T-helper 2 cell (primary cell): ENCODE results near the gene GNAQ.

Experiments used
- DNase-seq, 5 experiments: peaks; one replicate each; pipeline versions ENCODE4 v3.0.0 to v3.0.0-alpha.2; 2012 to 2022

The GNAQ gene

DNA sequence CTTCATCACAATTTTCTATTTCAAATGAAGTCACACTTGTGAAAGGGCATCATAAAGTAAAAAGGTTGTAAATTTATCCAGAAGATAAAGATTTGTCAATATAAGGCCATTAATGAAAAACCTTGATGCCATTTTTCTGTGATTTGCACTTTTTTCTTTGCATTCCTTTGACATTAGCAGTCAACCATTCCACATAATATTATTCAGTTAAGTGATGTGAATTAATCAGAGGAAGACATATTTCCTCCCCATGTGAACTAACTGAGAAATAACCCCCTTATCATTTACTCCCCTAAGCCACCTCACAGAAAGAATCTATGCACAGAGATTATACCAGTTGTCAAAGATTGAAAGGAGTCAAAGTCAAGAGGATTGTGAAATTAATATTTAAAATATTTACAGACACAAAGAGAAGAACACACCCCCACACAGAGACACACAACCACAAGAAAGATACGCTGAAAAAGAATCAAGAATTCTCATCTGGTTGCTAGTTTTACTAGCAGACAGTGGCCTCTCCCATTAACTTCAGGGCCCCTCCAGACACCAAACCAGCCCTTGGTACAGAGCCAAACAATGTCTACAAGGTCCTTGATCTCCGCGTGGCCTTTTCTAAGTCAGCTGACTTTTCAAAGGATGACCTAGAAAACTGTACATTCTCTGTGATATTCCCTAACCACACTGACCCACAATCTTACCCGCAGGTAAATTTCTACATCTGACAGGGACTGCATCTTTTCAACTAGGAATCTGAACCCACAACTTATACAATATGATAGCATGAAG lies 29.5 kb downstream of the GNAQ start:
- no peak for DNase-seq

DNA sequence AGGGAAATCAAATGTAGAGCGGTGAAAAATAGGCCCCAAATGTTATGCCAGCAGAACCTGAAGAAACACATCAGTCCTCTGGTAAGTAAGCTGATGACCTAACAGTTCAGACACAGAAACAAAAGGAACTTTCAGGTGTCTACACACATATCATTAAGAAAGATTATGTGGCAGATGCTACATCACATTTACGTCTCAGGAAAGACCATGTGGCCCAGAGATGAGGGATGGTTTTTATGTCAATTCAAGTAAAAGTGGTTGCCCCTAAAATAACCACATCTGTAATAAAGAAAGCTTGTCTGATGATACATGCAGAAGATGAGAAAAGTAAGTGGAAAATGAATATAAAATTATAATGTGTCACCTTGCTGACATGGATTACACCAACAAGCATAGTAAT lies 31.4 kb downstream of the GNAQ start:
- DNase-seq: peak in 1 of 5 experiments; percentile 30

DNA sequence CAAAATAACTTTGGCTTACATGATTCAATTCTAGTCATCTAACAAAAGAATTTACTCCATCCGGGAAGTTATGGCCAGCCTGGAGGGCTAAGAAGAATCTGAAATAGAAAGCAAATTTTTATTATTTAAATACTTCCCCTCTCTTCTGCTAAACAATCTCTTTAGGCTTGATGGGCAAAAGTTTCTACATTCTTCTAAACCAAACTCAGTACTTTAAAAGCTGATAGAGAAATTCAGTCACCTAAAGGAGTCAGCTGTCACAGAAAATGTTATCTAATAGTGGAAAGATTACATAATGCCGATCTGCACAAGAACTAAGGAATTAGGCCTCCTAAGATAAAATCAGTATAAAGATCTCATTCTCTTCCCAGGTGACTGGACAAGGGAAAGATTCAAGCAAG lies 32.4 kb downstream of the GNAQ start:
- no peak for DNase-seq

DNA sequence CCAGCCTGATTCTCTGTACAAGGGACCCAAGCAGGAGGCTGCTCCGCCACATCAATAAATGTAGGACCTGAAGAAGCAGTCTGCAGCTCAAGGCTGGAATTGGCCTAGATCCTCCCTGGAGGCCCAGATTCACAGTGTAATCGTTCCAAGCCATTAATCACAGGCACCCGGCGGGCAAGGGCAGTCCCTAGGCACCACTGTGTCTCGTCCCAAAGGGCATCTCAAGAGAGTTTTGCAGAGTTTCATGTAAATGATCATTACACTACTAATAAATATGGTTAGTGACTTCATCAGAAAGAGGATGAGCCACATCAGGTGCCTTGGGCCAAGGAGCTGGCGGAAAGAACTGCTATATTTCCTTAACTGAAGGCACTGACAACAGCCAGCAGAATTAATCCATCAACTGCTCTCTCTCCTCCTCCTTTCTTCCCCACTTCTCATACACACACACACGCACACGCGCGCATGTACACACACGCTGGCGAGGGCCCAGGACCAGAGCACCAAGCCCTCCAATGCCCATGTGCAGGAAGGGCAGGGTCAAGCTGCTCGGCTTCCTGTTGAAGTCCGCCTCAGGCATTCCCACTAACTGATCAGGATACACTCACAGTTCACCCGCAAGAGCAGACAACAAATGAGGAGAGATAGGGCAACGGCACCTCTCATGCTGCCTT lies 33.9 kb downstream of the GNAQ start:
- no peak for DNase-seq

DNA sequence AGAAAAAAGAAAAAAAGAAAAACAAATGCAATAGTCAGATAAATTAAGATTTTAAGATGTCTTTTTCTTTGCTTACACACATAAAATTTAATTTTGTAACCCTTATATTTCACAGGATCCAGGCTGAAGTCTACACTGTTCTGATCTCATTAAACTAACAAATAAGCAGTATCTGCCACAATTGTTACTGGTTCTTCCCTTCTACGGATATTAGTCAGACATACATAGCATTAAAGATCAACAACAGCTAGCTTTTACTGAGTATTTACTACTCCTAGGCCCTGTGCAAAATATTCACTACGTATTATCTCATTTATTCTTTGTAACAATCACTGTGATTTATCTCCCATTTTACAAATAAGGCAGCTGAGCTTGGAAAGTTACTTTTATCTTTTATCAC lies 34.9 kb downstream of the GNAQ start:
- no peak for DNase-seq

DNA sequence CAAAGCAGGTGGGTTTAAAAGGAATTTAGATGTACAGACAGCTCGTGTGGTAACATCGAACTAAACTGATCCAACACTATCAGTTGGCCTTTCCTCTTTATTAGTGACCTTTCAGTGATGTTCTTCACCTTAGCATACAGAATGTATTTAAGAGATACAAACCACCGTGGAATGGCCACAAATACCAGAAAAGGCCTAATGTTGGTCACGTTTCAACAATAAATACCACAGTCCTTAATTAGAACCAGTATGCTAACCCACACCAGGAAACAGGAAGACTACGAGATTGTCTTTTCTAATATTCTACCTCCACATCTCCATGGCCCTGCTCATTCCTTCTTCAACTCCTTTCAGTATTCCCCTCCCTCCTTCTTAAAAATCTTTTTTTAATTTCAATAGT lies 40.4 kb downstream of the GNAQ start:
- no peak for DNase-seq

DNA sequence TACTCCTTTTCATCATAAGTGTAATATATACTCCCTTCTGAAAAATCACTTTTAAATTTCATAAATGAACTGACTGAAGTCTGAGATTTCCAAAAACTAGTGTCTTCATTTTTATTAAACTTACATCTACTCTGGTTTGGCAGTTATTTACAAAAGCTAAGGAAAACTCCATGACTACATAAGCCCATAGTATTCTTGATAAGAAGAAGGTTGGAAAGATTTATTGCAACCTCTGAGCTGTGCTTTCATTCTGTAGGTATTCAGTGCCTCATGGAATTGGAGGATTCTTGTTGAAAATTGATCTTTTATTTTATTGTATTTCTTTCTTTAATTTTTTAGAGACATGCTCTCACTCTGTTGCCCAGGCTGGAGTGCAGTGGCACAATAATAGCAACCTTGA lies 41.7 kb downstream of the GNAQ start:
- DNase-seq: no peak

DNA sequence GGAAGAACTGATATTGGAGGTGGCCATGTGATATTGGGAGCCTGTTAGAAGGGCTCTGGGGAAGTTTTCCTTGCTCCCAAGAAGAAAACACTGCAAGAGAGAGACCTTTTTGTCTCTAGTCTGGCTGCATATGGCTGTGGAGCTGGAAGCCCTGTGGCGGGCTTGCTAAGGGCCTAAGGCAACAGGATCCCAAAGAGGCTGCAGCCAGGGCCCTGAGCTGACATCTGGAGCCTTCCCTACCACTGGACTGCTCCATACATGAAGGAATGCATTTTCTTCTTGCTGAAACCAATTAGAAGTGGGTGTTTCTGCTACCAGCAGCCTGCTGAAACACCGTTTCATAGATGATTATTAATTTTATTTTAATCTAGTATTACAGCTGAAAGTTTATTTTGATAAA lies 42.2 kb downstream of the GNAQ start:
- DNase-seq: no peak

DNA sequence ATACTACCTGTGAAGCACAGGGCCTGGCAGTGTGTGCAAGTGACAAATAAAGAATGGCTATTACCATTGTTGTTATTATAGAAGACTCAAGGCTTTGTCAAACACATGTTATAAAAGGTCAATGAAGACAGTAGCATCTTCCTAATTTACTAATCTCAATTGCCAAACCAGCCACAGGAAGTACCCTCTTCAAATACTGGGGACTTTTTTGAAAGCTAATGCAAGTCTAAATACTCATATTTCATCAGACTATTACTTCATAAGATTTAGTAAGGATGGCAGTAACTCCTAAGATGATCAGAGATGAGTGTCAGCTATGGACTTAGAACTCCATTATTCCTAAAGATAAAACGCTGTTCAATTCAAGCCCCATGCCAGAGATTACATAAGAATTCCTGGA lies 43.0 kb downstream of the GNAQ start:
- no peak for DNase-seq

DNA sequence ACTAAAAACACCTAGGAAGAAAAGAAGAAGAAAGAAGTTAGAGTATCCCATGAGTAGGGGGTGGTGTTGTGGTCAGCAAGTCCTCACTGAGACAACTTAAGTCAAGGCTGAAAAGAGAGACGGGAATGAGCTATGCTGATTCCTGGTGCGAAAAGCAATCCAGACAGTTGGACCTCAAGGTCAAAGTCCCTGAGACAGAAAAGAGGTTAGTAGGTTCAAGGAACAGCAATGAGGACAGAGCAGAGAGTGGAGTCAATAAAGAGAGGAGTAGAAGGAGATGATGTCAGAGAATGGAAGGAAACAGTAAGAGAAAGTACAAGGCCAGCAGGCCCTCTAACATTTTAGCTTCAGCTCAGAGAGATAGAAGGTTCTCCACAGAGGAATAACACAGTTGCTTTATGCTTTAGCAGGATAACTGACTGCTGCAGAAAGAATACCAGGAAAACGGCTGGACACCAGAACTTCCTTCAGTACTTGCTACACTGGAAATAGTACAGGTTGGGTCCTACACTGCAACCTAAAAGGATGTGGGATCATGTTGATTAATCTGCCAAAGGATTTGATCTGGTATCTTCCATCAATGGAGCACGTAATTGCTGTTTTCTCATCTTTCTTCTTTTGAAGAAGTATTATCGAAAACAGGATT lies 43.6 kb downstream of the GNAQ start:
- no peak for DNase-seq

DNA sequence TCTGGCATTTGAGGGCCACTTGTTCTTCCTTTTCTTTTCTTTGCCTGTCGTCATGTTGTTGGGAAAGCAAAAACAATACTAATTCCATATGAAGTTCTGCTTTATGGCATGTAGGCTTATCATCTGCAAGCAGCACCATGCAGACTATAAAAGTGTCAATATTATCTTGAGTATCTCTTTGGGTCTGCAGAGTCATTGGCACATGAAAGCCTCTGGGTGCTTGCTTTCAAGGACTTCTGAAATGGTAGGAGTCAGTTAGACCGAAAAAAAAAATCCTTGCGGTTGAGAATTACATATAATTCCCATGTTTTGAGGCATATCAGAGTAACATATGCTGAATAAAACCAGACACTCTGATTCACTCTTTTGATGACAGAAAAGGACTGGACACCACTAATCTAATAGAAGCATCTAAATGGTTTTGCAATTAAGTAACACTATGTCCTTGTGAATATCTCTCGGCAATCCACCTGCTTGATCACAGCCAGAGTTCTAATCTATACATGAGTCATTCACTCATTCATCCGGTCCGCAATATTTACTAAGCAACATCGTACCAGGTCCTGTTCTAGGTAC lies 44.4 kb downstream of the GNAQ start:
- DNase-seq: no peak

DNA sequence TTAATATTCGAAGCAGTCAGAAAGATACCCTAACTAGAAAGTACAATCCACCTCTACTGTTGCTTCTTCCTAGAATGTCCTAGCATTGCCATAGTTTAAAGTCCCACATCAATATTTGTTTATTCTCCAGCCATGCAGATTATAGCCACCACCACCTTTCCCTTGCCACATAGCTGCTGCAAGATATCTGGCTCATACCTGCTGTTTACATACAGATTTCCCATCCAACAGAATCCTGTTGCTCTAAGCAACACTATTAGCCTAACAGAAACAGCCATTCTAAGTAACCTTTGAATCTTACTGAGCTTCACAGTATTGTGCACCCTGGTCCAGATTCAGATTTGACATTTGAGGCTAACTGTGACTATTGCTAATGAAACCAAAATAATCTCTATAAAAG lies 45.6 kb downstream of the GNAQ start:
- DNase-seq: no peak

DNA sequence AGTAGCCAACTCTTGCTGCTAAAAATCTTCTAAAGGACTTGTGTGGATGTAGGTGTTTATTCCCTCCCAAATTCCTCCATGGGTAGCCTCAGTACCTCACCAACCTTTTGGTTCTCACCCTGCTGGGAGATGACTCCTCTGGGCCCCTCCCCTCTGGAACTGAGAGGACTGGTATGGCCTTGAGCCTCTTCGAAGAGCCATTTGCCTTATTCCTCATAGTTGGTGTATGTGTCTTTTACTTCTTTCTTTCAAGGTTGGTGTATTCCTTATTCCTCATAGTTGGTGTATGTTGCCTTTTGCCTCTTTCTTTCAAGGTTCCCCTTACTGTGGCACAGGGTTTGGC lies 48.3 kb downstream of the GNAQ start:
- no peak for DNase-seq

DNA sequence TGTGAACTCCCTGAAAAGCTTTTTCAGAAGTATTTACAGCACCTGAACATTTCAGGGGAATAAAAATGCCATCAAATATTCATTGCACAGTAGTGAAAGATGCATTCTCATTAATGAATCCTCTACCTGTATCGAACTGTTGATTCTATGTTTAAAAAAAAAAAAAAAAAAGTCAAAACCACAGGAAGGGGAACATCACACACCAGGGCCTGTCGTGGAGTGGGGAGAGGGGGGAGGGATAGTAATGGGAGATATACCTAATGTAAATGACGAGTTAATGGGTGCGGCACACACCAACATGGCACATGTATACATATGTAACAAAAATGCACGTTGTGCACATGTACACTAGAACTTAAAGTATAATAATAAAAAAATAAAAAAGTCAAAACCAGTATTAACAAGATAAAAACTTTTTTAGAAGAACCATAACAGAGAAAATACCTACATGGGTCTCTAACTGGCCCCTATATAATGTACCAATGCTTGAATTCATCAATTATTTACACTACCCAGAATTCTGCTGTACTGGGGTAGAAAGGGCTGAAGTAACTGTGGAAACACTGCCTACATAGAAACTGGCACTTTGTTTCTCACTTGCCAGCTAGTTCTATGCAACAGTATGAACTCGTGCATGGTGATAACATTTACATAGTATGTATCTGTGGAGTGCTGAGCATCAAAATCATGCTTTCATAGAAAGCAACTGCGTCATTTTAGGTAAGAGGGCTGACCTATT lies 48.9 kb downstream of the GNAQ start:
- DNase-seq: peak in 1 of 5 experiments; percentile 35

DNA sequence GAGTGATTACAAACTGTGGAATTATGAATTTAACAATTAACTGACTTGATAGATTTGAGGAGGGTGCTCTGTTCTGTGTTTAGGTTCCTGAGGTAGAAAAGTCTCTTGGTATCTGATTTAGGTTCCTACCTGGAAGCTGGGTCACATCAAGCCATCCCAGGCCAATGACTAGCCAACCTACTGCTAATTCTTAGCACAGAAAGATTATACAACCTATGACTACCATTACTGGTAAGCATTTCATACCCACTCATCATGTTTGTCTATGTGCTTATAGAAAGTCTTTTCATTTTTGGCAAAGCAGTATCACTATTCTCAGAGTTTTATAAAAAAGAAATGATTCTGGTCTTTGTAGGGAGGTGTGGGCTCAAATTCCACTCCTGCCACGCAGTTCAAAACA lies 49.7 kb downstream of the GNAQ start:
- no peak for DNase-seq

DNA sequence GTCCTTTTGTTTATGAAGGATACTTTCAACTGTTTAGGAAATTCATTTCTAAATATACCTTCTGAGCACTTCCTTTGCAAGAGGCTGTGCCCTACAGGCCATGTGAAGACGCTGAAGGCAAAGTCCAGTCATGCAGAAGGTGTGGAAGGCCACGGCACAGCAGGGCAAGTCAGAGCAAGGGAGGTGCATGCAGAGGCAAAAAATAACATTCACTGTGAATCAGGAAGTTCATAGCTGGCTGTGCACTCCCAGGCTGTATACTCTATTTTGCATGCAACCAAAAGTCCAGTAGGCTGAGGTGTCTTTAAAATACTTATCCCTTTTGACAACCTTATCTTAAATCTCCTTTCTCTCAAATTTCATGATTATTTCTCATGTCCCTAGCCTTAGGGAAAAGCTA lies 50.3 kb downstream of the GNAQ start:
- DNase-seq: peak in 1 of 5 experiments; percentile 7

DNA sequence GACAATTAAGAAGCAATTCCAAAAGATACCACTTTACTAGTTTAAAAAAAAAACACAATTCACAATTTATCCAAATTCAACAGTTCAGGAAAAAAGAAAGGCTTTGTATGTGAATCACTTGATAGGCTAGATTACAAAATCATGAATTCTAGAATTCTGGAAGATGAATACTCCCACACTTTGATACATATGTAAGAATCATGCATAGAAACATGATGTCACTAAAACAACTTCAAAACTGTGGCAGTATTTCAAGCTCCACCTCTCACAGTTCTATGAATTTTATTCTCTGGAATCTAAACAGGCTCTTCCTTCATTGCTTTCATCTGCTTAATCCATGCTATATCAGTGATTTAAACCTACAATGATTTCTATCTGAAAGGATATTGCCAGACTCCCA lies 51.0 kb downstream of the GNAQ start:
- no peak for DNase-seq

DNA sequence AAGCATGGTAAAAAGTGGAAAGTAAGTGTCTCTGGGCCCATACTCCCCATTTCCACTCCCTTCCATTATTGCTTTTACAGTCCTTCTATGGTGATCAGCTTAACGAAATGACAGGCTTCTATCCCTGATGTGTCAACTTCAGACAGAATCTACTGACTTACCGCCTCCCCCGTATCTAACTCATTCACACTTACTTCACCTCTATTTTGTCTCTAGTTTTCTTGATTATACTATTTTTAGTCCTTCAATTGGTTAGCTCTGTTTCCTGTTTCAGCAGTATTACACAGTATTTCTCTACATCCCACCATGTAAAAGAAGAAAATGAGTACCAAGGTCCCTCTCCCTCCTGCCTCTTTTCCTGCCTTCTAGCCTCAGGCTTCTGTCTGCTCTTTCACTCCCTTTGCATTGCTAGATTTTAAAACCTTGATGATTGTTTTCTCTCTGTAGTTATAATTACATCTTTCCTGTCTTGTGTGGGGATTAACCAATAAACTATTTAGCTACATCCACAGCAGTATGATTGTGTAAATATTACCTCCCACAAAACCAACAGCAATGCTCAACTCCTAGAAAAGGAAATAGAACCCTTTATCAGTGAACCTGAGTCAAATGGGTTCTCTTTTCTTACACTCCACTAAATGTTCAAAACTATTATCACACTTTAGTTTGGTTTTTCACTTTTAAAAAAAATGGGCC lies 53.4 kb downstream of the GNAQ start:
- peak in 1 of 5 experiments; percentile 66 for DNase-seq

DNA sequence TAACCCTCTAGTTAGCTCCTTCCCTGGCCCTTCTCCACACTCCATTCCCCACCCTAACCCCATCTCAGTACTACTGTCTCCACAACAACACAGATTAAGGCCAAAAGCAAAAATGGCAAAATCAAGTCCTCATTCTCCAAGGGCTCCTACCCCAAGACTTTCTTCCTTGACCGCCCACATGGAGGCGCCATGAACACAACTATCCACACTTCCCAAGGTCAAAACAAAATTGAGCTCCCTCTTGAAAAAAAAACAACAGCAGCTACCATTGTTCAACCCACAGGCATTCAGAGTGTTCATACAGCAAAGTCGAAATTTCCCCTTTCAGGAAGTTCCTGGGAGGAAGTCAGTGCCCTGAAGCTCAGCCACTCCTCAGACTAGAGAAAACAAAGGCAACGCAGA lies 54.4 kb downstream of the GNAQ start:
- DNase-seq: peak in 3 of 5 experiments; percentile 10 to 67 (median 15)

DNA sequence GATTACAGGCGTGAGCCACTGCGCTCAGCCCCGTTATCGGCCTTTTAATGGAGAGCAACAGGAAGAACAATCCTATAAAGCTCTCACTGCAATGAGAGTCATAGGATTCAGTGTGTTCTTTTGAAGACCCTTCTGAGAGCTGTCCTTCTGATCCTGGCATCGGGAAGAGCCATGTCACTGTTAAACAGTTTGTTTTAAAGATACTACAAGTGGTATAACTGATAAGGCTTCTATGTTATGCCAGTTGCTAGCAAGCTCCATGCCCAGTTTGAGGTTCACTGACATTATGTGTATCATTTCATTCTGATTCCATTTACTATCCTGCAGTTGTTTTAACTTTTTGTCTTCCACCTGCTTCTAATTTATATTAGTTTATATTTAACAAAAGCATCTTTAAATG lies 55.8 kb downstream of the GNAQ start:
- DNase-seq: no peak

DNA sequence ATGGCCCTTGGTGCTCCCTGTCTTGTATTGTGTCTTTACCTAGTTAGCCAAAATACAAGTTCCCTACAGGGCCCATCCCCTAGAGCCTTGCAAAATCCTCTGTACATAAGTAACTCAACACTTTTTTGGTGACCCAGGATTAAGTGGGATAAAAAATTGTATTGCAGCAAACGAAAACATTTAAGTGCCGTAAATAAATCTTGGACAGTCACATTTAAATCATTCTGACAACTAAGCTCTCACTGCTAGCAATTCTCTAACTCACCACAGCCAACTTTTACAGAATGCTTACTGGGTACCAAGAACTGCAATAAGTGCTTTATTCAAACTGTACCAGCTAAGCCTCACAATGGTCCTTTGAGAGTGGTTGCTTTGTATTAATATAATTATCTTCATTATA lies 56.6 kb downstream of the GNAQ start:
- no peak for DNase-seq

DNA sequence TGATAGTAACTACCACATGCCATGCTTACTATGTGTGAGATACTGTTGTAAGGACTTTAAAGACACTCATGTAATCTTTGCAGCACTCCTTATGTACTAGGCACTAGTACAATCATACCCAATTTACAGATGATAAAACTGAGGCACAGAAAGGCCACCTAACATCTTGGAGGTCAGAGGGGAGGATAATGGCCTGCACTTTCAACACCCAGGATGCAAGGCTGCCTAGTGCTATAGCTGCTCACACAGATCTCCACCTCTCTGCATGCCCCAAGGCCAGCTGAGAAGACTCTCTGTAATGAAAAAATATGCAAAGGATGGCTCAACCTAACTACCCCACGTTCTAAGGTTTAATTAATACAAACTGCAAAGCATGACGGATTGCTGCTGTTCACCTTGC lies 57.2 kb downstream of the GNAQ start:
- DNase-seq: no peak
